ENCODE data around the gene FHIT.

Gene FHIT

GRCh38 chr3:60856257-60857046, 394.8 kb downstream of the FHIT start:
- no peak for DNase-seq

GRCh38 chr3:60855250-60855649, 396.0 kb downstream of the FHIT start:
- DNase-seq = no peak

GRCh38 chr3:60854791-60855190, 396.5 kb downstream of the FHIT start:
- no peak for DNase-seq

- no peak for DNase-seq
These were observed 403.5 kb downstream of the FHIT start for GRCh38 chr3:60847791-60848190.

GRCh38 chr3:60844256-60844655, 407.0 kb downstream of the FHIT start:
- DNase-seq = no peak

- DNase-seq = no peak
These were observed 409.9 kb downstream of the FHIT start for GRCh38 chr3:60841355-60841754.

GRCh38 chr3:60839246-60839645, 412.0 kb downstream of the FHIT start:
- peak in 29 of 56 donors; percentile 0 to 40 (median 3) for DNase-seq

GRCh38 chr3:60835796-60836195, 415.5 kb downstream of the FHIT start:
- no peak for DNase-seq

- DNase-seq = no peak
These were observed 422.2 kb downstream of the FHIT start for GRCh38 chr3:60829058-60829457.

GRCh38 chr3:60827666-60828065, 423.6 kb downstream of the FHIT start:
- no peak for DNase-seq

GRCh38 chr3:60826511-60826910, 424.7 kb downstream of the FHIT start:
- DNase-seq = no peak

- DNase-seq = no peak
These were observed 438.8 kb downstream of the FHIT start for GRCh38 chr3:60812502-60812901.

GRCh38 chr3:60810881-60811280, 440.4 kb downstream of the FHIT start:
- no peak for DNase-seq

- no peak for DNase-seq
These were observed 441.2 kb downstream of the FHIT start for GRCh38 chr3:60809857-60810610.

GRCh38 chr3:60803216-60804173, 447.8 kb downstream of the FHIT start:
- peak in 44 of 56 donors; percentile 1 to 55 (median 23) for DNase-seq

GRCh38 chr3:60801307-60801706, 449.9 kb downstream of the FHIT start:
- DNase-seq = no peak

GRCh38 chr3:60798456-60798855, 452.8 kb downstream of the FHIT start:
- no peak for DNase-seq

GRCh38 chr3:60792249-60792852, 458.9 kb downstream of the FHIT start:
- no peak for DNase-seq

GRCh38 chr3:60788185-60788584, 463.1 kb downstream of the FHIT start:
- DNase-seq = no peak

- no peak for DNase-seq
These were observed 469.3 kb downstream of the FHIT start for GRCh38 chr3:60781935-60782334.

GRCh38 chr3:60779637-60780036, 471.6 kb downstream of the FHIT start:
- DNase-seq = no peak
